SU-DHL-6 (cell line): ENCODE measurements around the gene PHTF2.

Experiments used
- CTCF ChIP-seq: fragments of 200-600 bp; sonication (generic); IDR thresholded peaks from one replicate; pipeline ENCODE4 v1.5.1; 2017; ENCODE audit warnings: antibody characterized with exemption, mild to moderate bottlenecking, low read length, moderate library complexity; ENCODE audit not compliant: insufficient read depth, poor library complexity, severe bottlenecking
- EZH2phosphoT487 ChIP-seq: fragments of 200-600 bp; sonication (generic), shearing (Covaris generic); conservative IDR thresholded peaks from 2 replicates; pipeline ENCODE4 v1.6.1; 2018; ENCODE audit warnings: mild to moderate bottlenecking, antibody characterized with exemption, low read length, moderate library complexity, mixed read lengths

GRCh38 chr7:77879272-77879671 lies 80.7 kb downstream of the PHTF2 start:
- TF ChIP-seq CTCF (no peak), EZH2phosphoT487 (no peak)
